Epidermal melanocyte (primary cell): ENCODE results near the gene DENND1A.

Experiments used
- DNase-seq: peaks from one replicate; pipeline ENCODE4 v3.0.0; 2011; ENCODE audit warnings: low spot score; ENCODE audit not compliant: insufficient read length

DENND1A gene

DNA sequence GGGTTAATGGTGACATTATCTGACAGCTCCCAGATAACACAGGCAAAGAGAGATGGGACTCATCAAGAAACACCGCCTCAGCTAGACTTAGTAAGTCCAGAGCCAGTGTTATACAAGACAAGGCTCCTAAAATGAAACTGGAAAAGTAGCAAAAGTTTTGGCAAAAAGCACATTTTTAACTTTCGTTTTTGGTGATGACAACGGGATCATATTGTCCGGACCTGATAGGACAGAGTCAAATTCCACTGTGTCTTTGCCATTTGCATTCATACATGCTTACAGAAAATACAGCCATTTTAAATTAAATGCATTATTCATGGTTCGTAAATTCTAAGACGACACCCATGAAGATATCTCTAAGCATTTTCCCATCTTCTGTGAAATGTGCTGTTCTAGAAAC, 421.9 kb downstream of the DENND1A start:
- no peak for DNase-seq

DNA sequence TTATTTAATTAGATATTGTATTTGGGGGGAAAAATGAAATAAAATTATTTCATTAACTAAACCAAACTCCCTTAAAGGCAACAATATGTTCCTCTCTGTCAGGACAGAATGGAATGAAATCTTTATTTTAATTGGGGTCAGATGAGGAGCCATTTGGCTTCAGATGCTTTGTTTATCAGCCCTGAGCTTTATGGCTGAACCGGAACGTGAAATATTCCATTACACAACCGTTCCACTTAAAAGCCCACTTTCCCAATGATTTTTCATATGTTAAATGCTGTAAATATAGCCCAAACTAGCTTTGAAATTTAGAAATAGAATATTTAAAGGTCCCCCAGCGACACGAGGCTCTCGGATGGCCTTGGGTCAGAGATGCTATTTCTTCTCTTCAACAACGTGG, 424.4 kb downstream of the DENND1A start:
- DNase-seq = no peak

DNA sequence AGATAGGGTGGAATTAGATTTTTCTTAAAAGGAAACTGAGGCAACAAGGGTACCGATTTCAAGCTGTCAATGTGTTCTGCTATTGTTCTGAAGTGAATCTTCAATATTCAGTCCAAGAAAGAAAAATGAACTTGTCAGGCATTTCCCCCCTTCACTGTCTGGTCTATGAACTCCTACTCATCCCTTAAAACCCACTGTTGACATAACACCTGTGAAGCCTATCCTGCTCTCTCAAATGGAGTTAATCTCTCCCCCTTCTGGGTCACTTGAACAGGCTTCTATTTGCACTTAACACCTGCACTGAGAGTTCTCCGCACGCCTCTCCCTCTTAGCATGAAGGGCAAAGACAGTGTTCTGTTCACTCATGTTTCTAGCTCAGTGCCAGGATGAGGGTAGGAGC, 429.6 kb downstream of the DENND1A start:
- no peak for DNase-seq

DNA sequence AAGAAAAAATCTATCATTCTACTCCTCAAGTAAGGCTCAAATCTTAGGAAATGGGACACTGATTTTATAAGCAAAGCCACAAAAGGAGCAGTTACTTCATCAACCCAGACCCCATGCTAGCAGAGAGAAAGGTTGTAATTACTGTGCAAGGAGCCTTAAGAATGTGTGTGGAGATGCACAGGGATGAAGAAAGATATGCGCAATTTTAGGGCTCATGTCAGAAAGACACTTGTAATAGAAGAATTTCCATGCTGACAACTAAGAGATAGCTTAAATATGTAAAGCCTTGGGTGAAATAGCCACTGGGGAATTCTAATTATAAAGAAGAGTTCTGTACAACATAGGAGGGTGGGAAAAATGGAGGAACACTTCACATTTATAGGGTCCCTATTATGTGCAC, 432.1 kb downstream of the DENND1A start:
- no peak for DNase-seq

DNA sequence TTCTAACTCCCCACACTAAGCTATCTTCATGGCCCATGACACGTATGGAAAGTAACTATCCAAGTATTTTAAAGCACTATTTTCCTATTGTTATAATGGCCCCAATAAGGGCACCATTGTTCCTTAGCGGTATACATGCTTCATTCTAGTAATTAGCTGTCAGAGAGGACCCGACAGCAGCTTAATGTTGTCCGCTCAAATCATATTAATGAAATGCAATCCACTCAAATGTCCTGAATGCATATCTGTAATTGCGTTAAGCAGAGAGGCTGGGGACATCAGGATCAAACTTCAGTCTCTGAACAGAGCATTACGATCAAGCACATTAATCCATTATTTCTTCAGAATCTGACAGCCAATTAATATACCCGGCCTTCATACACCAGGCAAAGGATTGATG, 434.2 kb downstream of the DENND1A start:
- no peak for DNase-seq

DNA sequence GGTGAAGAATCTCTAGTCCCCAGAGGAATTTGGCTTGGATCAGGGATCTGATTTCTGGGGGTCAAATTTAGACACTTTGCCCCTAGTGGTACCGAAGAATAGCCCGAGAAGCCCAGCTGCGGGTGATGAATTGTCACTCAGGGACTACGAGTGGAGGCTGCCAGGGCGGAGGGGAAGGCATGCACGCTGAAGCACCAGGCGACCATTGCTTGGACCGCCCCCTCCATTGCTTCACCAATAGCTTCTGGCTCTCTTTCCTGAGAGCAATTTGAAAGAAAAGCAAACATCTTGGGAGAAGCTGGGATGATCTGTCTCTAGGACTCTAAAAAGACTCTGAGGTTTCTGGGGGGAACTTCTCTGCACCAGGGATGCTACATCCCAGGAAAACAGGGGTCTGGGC, 436.3 kb downstream of the DENND1A start:
- DNase-seq = no peak

DNA sequence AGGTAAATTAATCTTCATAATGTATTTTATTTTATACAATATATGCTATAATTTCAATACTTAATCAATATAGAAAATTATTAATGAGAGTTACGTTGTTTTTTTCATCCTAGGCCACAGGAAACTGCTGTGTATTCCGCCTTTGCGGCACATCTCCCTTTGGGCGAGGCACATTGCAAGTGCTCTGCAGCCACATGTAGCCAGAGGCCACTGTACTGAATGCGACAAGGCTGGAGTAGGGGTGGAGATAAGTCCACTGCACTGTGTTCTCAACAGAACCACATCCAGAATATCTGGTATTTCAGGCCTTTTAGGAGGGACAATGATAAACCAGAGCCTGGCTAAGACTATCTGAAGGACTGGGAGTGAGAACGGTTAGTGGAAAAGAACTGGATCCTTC, 439.2 kb downstream of the DENND1A start:
- DNase-seq = no peak

DNA sequence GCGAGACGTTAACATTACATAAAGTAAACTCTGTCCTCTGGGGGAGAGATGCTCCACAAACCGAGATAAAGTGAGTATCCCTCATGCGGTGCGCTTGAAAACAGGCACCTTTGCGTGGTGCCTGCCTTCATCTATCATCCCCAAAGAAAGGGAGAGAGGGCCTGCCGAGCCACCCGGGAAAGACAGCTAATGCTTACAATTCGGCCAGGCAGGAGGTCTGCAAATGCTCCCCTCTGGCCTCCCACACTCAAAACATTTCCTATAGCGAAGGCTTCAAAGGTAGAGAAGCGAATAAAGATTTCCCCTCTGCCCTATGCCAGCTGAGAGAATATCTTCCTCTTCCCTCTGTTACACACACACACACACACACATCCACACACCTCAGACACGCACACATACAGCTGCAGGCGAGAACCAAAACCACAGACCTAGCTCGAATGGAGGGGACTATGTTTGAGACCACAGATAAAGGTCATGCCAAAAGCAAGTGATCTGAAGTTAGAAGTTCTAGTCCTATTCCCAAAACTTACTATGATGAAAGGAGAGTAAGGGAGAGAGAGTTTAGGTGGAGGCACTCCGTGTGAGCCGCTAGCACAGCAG, 441.1 kb downstream of the DENND1A start:
- DNase-seq = no peak

DNA sequence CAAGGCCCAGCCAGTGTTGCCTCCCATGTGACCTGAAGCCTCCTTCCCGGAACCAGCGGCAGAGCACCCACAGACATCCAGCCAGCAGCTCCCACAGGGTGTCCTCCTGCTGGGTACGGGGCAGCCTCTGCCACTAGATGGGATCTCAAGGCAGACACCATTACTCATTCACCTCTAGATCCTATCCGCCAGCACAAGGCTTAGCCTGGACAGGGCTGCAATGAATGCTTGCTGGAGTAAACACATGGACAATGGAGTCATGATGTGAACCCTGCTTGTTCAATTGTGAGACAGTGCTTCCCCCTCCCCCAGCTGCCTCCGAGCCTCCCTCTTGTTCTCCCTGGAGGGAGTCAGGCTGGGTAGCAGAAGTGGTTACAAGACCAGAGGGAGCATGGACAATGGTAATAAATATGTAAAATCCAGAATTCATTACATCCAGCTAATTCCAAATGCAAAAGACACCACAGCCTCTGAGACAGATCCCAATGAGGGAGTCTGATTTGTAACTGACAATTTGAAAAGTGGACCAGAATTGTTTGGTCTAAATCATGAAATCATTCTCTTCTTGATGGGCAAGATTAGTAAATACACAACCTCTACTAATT, 441.9 kb downstream of the DENND1A start:
- no peak for DNase-seq

DNA sequence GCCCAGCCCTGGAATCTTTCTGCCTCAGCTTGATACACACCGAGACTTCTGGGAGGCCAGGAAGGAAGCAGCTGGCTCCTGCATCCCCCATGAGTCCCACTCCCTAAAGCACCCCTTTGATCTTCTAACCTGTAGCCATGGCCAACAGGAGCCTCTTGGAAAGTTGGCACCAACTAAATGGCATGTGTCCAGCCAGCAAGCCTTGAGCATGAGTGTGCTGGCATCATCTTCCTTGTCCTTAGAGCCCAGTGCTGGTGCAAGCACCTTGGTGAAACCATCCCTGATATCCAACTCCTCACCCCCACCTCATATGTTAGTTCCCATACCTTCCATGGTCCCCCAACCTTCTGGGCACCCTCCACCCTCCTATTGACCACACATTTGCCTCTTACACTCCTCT, 443.5 kb downstream of the DENND1A start:
- no peak for DNase-seq

DNA sequence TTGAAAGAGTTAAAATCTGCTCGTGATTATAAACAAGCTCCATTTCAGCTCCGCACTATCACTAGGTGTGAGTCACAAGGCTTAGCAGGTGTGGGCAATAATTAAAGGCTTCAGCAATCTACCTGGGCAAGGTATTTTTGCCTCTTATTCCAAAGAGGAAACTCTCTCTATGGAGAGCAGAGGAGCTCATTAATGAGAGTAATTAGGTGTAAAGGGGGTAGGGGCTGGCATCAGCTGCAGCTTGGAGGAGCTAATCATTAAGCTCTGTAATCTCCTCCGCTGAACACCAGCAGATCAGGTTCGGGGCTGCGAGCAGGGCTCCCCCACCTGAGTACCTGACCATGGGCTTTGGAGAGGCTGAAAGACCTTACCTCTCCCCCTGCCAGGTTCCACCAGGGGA, 444.7 kb downstream of the DENND1A start:
- no peak for DNase-seq

DNA sequence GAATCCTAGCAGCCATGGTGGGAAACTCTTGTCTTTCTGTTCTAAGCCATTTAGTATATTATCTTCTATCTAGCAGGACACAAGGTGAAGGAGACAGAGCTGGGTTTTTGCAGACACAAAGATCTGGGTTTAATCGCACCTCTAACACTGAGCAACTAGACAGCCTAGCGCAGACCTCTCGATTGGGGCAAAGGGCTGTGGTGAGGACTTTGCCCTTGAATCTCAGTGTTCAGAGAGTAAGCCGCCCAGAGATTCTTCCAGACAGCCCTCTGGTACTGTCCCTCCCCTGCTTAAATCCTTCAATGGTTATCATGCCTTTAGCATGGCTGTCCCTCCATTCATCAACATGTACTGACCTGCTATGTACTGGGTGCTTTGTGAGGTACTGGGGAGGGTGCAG, 445.8 kb downstream of the DENND1A start:
- DNase-seq = no peak

DNA sequence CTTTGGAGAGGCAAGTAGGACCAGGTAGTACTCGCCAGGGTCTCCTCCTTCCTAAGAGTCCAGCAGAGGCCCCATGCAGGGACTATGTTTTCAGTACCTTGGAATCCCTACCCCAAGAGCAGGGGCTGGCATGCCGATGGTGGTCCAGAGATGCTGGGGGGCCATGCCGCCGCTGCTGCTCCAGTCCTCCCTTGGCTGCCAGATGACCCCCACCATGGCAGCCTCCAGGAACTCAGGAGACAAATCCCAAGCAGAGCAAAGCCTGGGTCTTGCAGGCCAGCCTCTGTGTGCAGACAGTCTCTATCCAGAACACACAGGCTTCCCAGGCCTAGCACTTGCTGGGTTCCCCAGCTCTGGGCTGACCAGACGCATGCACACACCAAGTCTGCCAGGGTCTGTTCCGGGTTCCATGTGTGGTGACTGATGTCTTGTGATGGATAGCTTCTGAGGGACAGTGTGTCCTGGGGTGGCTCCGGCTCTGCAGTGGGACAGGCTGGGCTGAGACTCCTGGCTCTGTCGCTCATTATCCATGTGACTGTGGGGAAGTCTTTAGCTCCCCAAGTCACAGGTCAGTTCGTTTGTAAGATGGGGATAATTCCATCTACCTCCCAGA, 446.6 kb downstream of the DENND1A start:
- no peak for DNase-seq

DNA sequence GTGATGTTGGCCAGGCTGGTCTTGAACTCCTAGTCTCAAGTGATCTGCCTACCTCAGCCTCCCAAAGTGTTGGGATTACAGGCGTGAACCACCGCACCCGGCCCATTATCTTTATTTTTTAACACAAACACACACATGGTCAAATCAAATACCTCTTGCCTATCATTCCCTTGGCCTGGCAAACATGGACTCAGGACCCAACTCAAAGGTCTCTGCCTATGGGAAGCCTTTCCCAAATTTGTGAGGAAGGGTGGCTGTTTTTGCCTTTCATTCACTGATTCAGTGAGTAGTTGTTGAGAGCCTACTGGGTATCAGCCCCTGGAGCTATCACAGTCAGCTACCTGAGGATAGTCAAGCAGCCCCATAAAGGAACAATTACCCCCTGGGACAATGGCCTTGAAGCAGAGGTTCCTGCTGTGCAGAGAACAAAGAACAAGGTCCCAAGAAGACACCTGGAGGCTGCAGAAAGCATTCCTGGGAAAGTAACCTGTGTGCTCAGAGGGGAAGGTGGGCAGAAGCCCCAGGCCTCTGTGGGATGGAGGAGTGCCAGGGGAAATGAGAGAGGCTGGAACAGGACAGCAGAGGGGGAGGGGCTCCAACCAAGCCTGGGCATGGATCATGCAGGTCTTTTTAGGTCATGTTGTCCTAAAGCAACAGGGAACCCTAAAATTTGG, 447.5 kb downstream of the DENND1A start:
- DNase-seq = no peak

DNA sequence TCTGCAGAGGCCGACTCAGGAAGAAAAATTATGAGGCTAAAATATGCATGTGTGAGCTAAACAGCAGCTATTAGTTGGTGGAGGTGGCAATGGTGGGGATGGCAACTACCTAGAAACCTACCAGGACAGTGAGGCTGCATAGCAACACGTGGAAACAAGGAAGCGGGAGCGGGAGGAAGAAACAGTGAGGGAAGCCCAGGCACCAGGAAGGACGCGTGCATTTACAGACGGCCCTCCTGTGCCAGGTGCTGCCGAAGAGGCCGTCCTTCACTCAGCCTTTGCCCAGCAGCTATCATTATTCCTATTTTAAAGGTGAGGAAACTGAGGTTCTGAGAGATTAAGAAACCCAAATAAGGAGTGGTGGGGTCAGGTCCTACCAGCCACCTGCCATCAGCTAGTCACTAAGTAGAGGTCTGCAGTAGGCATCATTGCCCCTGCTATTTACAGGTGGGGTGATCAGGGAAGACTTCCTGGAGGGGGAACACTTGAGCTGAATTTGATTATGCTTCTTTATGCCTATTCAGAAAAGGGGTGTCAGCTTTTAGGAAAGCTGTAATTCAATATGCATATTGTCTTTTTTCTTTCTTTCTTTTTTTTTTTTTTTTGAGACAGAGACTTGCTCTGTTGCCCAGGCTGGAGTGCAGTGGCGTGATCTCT, 448.6 kb downstream of the DENND1A start:
- DNase-seq = no peak

DNA sequence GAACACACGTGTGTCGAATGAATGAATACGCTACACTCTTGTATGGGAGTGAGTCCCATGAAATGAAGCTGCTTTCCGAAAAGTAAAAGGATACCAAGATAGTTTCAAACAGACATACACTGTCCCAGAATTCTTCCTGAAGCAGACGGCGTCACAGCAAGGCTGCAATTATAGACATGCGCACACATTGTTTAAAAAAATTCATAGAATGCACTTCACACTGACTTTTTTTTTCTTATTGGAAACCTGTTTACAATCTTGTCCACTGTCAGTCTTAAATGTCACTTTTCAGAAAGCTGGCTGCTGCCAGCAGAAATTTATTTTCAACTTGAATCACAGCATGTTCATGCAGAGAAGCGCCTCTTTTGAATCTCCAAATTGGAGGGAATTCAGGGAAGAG, 449.1 kb downstream of the DENND1A start:
- no peak for DNase-seq

DNA sequence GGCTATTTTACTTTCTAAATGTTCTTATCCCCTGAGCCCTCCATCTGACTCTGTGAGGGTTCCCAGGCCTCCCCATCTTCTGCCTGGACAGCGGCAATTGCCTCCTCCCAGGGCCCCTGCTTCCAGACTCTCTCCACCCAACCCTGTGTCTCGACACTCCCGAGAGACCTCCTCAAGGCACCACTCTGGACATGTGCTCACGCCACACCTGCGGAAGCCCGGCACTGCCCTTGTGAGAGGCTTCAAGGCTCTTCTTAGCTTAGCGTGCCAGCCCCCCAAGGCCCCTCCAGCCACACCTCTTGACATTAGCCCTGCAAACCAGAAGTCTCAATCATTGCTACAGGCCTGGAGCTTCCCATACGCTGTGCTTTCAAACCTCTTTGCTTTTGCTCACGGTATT, 449.8 kb downstream of the DENND1A start:
- no peak for DNase-seq

DNA sequence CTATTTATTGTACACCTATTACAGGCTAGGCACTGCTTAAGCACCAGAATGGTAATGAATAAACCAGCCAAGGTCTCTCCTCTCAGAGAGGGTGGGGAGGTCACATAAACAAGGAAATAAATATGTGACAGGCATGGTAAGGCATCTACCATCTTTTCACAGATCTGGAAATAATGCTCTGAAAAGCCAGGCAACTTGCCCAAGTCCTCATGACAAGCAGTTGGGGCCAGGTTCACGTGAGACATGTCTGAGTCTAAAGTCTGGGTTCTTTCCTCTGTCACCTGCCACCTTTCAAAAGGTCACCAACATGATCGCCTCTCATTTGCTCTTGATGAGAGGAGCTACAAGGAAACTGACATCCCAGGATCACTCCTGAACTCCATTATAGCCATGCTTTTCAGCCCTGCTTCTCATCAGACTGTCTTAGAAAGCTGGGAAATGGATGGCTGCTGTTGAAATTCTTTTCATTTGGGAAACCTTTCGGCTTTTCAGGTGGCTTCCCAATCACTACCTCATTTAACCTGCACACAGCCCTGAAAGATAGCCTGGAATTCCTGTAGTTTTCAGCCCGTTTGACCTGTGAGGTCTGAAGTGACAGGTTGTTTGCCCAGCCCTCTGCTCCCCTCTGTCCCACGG, 450.8 kb downstream of the DENND1A start:
- no peak for DNase-seq

DNA sequence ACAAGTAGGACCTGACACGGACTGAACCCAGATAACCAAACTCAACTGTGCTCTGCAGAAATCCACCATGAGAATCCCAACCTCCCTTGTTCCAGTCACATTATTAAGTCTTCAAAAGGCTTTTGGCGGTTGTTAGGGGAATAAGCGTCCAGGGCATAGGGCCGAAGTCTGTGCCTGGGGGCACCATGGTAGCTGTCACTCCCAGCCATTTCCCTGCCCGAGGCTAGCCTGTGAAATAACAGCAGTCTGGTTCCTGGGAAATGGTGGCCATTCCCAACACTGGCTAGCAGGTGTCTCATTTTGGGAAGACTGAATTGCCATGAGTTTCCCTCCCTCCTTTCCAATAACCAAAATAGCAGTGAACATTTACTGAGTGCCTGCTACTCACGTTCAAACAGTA, 451.8 kb downstream of the DENND1A start:
- no peak for DNase-seq

DNA sequence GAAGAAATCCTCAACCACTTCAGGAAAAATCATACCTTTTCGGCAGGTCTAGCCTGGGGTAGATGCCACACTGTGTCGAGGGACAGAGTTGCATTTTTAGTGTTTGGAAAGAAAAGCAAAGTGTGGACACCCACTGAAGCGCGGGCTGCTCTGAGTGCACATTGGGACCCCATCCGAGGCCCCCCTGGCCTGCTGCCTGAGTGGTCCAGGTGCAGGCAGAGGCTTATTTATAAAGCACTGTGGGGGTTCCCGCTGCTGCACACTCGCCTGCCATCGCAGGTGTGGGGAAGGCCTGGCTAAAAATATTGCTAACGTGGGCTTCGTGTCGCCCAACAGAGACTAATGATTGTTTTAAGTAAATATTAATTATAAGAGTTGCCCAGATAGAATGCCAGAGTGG, 454.5 kb downstream of the DENND1A start:
- DNase-seq = no peak

DNA sequence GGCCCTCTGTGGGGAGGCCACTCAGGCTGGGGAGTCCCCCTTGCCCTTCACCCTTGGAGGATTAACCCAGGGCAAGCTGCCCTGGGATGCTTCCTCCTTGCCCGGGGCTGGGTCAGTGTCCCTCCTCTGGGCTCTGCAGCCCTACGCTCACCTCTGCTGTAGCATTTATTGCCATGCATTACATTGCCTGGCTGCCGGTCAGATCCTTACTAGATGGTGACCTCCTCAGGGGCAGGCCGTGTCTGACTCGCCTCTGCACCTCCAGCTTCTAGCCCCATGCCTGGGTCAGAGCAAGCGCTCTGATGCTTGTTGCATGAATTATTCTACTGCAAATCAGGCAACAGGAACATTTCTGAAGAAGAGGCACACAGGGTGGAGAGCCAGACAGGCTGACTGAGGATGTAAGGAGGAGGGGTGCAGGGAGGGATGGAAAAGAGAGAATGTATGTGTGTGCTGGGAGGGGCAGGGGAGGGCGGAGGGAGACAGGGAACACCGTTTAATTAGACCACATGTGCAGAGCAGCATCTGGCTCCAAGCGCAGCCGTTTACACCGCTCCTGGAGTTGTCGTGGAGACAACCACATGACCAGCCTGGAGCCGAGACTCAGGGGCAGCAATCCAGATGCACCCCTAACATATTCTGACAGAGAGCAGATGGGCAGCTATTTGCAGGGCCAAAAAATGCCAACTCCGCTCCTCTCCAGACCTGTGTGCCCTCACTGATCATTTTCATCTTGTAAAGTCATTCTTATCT, 456.9 kb downstream of the DENND1A start:
- no peak for DNase-seq
